ENCODE data around the gene LRP6.

LRP6 gene

DNA sequence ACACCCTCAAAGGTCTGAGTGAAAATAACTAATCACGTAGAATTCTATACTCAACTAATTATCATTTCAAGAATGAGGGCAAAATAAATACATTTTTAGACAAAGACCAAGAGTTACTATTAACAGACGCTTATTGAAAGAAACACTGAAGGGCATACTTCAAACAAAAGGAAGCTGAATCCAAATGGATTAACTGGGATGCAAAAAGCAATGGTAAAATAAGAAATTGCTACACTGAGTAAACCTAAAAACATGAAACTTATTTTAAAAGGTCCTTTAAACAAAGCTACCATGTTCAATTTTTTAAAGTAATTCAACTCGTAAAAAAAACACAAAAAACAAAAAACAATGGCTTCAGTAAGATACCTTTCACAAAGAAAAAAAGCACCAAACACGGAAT lies 28.2 kb downstream of the LRP6 start:
- ChIA-PET POLR2A (ENCODE audit: low non-redundant PET) (no interaction called here), CTCF (no interaction called here)
- H3K27ac ChIP-seq = no peak overlapping the region
- TF ChIP-seq, protein P1, sequence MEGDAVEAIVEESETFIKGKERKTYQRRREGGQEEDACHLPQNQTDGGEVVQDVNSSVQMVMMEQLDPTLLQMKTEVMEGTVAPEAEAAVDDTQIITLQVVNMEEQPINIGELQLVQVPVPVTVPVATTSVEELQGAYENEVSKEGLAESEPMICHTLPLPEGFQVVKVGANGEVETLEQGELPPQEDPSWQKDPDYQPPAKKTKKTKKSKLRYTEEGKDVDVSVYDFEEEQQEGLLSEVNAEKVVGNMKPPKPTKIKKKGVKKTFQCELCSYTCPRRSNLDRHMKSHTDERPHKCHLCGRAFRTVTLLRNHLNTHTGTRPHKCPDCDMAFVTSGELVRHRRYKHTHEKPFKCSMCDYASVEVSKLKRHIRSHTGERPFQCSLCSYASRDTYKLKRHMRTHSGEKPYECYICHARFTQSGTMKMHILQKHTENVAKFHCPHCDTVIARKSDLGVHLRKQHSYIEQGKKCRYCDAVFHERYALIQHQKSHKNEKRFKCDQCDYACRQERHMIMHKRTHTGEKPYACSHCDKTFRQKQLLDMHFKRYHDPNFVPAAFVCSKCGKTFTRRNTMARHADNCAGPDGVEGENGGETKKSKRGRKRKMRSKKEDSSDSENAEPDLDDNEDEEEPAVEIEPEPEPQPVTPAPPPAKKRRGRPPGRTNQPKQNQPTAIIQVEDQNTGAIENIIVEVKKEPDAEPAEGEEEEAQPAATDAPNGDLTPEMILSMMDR (conservative IDR thresholded peaks at IDR 0.05; ENCODE audit: low read depth) = no peak
- DNase-seq (ENCODE audit: low spot score) = no peak

- H3K27ac ChIP-seq = no peak overlapping the region
- no peak for DNase-seq (ENCODE audit: low spot score)
- TF ChIP-seq, protein P1 (conservative IDR thresholded peaks at IDR 0.05; ENCODE audit: low read depth) = no peak
- CTCF ChIA-PET = no interaction called here
- POLR2A ChIA-PET (ENCODE audit: low non-redundant PET) = no interaction called here
Measured at GRCh38 chr12:12236896-12237295, 29.9 kb downstream of the LRP6 start.

GRCh38 chr12:12230275-12230674 lies 36.6 kb downstream of the LRP6 start:
- no peak overlapping the region for H3K27ac ChIP-seq
- CTCF ChIA-PET = no interaction called here
- POLR2A ChIA-PET (ENCODE audit: low non-redundant PET) = no interaction called here
- TF ChIP-seq, protein P1 (conservative IDR thresholded peaks at IDR 0.05; ENCODE audit: low read depth) = no peak
- DNase-seq (ENCODE audit: low spot score) = no peak

DNA sequence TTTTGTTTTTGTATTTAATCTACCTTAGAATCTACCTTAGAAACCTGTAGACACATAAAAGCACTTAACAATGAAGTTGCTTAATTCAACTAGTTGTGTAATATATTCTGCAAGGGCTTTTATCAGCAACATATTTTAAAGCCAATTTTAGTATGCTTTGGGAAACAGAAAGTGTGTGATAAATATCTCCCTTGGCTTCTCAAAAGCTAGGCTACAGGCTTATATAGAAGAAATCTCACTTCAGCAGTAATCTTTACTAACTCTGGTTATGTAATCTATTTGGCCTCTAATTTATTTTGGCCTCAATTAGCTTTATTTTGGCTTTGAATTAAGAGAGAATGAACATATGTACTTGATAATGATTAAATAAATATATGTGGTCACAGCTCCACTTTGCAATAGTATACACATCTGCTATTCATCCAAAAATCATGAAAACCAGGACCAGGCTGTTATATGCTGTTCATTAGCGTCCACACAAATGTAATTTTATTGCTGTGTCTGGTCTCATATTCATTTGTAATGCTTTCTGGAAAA lies 37.2 kb downstream of the LRP6 start:
- H3K27ac ChIP-seq = no peak overlapping the region
- POLR2A ChIA-PET (ENCODE audit: low non-redundant PET) = no interaction called here
- CTCF ChIA-PET = no interaction called here
- DNase-seq (ENCODE audit: low spot score) = no peak
- TF ChIP-seq, protein P1 (conservative IDR thresholded peaks at IDR 0.05; ENCODE audit: low read depth) = no peak

DNA sequence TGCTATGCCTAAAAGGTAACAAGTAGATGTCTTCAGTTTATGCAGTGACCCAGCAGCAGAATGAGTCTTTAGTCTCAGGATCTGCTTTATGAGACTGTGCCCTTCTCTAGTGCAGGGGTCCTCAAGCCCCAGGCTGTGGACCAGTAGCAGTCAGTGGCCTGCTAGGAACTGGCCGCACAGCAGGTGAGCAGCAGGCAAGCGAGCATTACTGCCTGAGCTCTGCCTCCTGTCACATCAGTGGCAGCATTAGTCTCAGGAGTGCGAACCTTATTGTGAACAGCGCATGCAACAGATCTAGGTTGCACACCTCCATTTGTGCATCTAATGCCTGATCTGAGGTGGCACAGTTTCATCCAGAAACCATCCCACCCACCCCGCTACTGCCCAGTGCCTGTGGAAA lies 38.4 kb downstream of the LRP6 start:
- ChIA-PET POLR2A (ENCODE audit: low non-redundant PET) (no interaction called here), CTCF (no interaction called here)
- H3K27ac ChIP-seq = no peak overlapping the region
- TF ChIP-seq, protein P1 (conservative IDR thresholded peaks at IDR 0.05; ENCODE audit: low read depth) = no peak
- no peak for DNase-seq (ENCODE audit: low spot score)

GRCh38 chr12:12226187-12226586 lies 40.7 kb downstream of the LRP6 start:
- DNase-seq (ENCODE audit: low spot score) = no peak
- H3K27ac ChIP-seq = no peak overlapping the region
- POLR2A ChIA-PET (ENCODE audit: low non-redundant PET) = no interaction called here
- TF ChIP-seq, protein P1 (conservative IDR thresholded peaks at IDR 0.05; ENCODE audit: low read depth) = no peak
- CTCF ChIA-PET = interaction anchor here (0.6 kb wide), 2 partner anchors 124 to 713 kb away, joined by 3 to 4 read pairs; partner anchors contain the start of gene MANSC1

Measured in RWPE1 (cell line).